Lower lobe of right lung (tissue), 2 donors: Measurements from ENCODE around the gene SAGE1. TPM values are rescaled to one million over a fixed set of nuclear protein-coding genes. Genes with fewer than 3 reads are reported as not detected.
"Not testable (repeated sequence)": the region's sequence is repeated elsewhere in the genome, so short reads cannot be mapped to it uniquely, and the experiment has no call there.

Source experiments
- ATAC-seq, 2 donors: fragments of 200-7000 bp; cut with Tn5 transposase; one replicate each; pipeline ENCODE4 v1.9.1; 2020 to 2022; ENCODE audit warnings: mild to moderate bottlenecking in 2 of 2, moderate library complexity in 2 of 2
- DNase-seq: peaks from one replicate; pipeline ENCODE4 v3.0.0-alpha.2; 2020
- H3K27ac ChIP-seq: fragments of 200-600 bp; one replicate; pipeline ENCODE4 v1.8.0; 2022
- H3K27me3 ChIP-seq: fragments of 200-600 bp; one replicate; pipeline ENCODE4 v1.8.0; 2022; ENCODE audit warnings: low read depth
- H3K36me3 ChIP-seq: fragments of 200-600 bp; one replicate; pipeline ENCODE4 v1.8.0; 2022; ENCODE audit warnings: mild to moderate bottlenecking
- H3K4me1 ChIP-seq: fragments of 200-600 bp; one replicate; pipeline ENCODE4 v1.8.0; 2022
- H3K4me3 ChIP-seq: fragments of 200-600 bp; one replicate; pipeline ENCODE4 v1.8.0; 2022; ENCODE audit warnings: mild to moderate bottlenecking
- H3K9me3 ChIP-seq: fragments of 200-600 bp; one replicate; pipeline ENCODE4 v1.8.0; 2022
- intact Hi-C: fragments of 100-400 bp; cut with DNase I; formaldehyde crosslinking; loops from one replicate; pipeline ENCODE4 v1.11.0; 2022
- total RNA-seq: library from RNA; stranded (reverse); fragmentation: NEBNext Ultra II Directional; extraction: Animal tissue kit (Norgen Biotek cat#: 25700); gene quantifications from one replicate; pipeline ENCODE4 v1.2.1, GENCODE V29; 2021
- TF ChIP-seq, protein P1 (sequence below): fragments of 200-600 bp; IDR thresholded peaks from one replicate; pipeline ENCODE4 v1.8.0; 2022; ENCODE audit warnings: antibody characterized with exemption, mild to moderate bottlenecking
- donor health status: DM: no; HTN: yes; CAD: no; lungs with severe emphysema.

SAGE1 gene
- total RNA-seq, 1 donor from 2014 or later, result not detected

DNA sequence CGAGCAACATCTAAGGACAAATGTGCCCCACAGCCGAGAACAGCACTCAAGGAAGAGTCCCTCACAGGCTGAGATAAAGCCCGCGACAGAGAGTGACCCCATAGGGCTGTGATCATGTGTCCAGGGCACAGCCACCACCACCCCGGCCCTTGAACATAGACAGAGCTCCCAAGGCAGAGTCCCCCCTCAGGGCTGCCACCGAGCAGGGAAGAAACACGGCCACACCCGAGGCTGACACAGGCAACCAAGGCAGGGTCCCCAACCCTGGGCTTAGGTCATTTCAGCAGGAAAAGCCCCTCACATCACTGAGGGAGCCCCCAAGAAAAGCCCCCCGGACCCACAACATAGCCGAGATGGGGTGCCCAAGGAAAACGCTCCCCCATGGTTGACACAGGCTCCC lies 735 bp upstream of the SAGE1 start:
- Histone ChIP-seq H3K27ac (no peak overlapping the region), H3K4me1 (no peaks in the 10 kb centered on the region), H3K36me3 (no peaks in the 10 kb centered on the region), H3K27me3 (no peaks in the 10 kb centered on the region), H3K9me3 (no peaks in the 10 kb centered on the region), H3K4me3 (no peak overlapping the region)
- TF ChIP-seq, protein P1, sequence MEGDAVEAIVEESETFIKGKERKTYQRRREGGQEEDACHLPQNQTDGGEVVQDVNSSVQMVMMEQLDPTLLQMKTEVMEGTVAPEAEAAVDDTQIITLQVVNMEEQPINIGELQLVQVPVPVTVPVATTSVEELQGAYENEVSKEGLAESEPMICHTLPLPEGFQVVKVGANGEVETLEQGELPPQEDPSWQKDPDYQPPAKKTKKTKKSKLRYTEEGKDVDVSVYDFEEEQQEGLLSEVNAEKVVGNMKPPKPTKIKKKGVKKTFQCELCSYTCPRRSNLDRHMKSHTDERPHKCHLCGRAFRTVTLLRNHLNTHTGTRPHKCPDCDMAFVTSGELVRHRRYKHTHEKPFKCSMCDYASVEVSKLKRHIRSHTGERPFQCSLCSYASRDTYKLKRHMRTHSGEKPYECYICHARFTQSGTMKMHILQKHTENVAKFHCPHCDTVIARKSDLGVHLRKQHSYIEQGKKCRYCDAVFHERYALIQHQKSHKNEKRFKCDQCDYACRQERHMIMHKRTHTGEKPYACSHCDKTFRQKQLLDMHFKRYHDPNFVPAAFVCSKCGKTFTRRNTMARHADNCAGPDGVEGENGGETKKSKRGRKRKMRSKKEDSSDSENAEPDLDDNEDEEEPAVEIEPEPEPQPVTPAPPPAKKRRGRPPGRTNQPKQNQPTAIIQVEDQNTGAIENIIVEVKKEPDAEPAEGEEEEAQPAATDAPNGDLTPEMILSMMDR, result no peak
- no peak for DNase-seq
- intact Hi-C loops, result no loop called here
- no peak for ATAC-seq

GRCh38 chrX:135910251-135910650 lies 16.7 kb downstream of the SAGE1 start:
- TF ChIP-seq, protein P1, result no peak
- no peak for ATAC-seq

GRCh38 chrX:135914404-135914803 lies 20.9 kb downstream of the SAGE1 start:
- Histone ChIP-seq H3K4me1 (no peaks in the 10 kb centered on the region), H3K27ac (no peak overlapping the region), H3K9me3 (no peaks in the 10 kb centered on the region), H3K36me3 (no peaks in the 10 kb centered on the region), H3K27me3 (no peaks in the 10 kb centered on the region), H3K4me3 (no peak overlapping the region)
- intact Hi-C loops, result no loop called here
- TF ChIP-seq, protein P1, result no peak
- ATAC-seq, result no peak
- DNase-seq, result no peak

More at GRCh38 chrX:135910251-135910650, 16.7 kb downstream of the SAGE1 start:
- H3K27me3 ChIP-seq, result no peaks in the 10 kb centered on the region
- no peaks in the 10 kb centered on the region for H3K9me3 ChIP-seq
- no peaks in the 10 kb centered on the region for H3K36me3 ChIP-seq
- no peaks in the 10 kb centered on the region for H3K4me1 ChIP-seq
- no peak overlapping the region for H3K27ac ChIP-seq
- DNase-seq, result no peak
- H3K4me3 ChIP-seq, result no peak overlapping the region
- intact Hi-C loops, result no loop called here

GRCh38 chrX:135920516-135920915 lies 27.0 kb downstream of the SAGE1 start:
- H3K9me3 ChIP-seq, intact Hi-C loops, H3K4me1 ChIP-seq, H3K36me3 ChIP-seq, H3K4me3 ChIP-seq, H3K27ac ChIP-seq, DNase-seq, ATAC-seq, H3K27me3 ChIP-seq: not testable (repeated sequence)

- TF ChIP-seq, protein P1, result no peak
- Histone ChIP-seq H3K9me3 (no peaks in the 10 kb centered on the region), H3K27ac (no peak overlapping the region), H3K36me3 (no peaks in the 10 kb centered on the region), H3K4me1 (no peaks in the 10 kb centered on the region), H3K27me3 (no peaks in the 10 kb centered on the region), H3K4me3 (no peak overlapping the region)
- intact Hi-C loops, result no loop called here
- DNase-seq (no peak), ATAC-seq (no peak)
Observed at GRCh38 chrX:135923353-135923752, 29.8 kb downstream of the SAGE1 start.

DNA sequence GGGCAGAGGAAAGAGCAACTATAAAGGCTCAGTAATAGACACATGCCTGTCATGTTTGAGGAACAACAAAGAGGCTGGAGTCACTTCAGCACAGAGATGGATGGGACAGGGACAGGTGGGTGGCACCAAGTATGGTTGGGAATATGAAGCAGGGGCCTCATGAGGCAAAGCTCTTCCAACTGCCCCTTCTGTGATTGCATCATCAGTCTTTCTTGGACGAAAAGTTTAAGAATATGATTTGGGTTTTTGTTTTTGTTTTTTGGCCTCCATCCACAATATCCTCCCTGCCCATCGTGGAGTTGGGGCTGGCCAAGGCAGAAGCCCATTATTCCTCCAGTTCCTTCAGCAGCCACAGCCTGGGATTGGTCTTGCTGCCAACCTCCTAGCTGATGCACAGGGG lies 34.4 kb downstream of the SAGE1 start:
- H3K36me3 ChIP-seq, result no peaks in the 10 kb centered on the region
- no peaks in the 10 kb centered on the region for H3K4me1 ChIP-seq
- intact Hi-C loops, result no loop called here
- no peaks in the 10 kb centered on the region for H3K27me3 ChIP-seq
- H3K27ac ChIP-seq, result no peak overlapping the region
- no peak for DNase-seq
- TF ChIP-seq, protein P1, result no peak
- no peaks in the 10 kb centered on the region for H3K9me3 ChIP-seq
- H3K4me3 ChIP-seq, result no peak overlapping the region
- ATAC-seq, result no peak
